Measurements from ENCODE around the gene HORMAD2.

DNA sequence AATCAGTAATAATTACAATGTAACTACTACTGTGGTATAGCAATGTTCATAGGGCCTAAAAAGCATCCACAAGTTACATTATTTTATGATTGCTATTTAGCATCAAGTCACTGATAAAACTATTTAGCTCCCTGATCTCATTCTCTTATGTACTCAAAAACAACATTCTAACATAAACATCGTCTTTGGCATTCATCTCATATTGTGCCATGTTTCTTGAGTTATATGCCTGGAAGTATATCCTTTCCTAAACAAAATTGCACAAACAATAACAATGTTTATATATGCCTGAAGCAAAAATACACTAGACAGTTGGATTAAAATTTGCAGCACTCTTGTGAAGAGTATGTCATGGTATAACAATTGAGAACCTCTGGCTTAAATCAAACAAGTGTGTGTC lies 34.1 kb downstream of the HORMAD2 start:
- TF ChIP-seq, protein P1, sequence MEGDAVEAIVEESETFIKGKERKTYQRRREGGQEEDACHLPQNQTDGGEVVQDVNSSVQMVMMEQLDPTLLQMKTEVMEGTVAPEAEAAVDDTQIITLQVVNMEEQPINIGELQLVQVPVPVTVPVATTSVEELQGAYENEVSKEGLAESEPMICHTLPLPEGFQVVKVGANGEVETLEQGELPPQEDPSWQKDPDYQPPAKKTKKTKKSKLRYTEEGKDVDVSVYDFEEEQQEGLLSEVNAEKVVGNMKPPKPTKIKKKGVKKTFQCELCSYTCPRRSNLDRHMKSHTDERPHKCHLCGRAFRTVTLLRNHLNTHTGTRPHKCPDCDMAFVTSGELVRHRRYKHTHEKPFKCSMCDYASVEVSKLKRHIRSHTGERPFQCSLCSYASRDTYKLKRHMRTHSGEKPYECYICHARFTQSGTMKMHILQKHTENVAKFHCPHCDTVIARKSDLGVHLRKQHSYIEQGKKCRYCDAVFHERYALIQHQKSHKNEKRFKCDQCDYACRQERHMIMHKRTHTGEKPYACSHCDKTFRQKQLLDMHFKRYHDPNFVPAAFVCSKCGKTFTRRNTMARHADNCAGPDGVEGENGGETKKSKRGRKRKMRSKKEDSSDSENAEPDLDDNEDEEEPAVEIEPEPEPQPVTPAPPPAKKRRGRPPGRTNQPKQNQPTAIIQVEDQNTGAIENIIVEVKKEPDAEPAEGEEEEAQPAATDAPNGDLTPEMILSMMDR (conservative IDR thresholded peaks at IDR 0.05; ENCODE audit: low read depth, low read length), result no peak
- no peak for TF ChIP-seq EZH2 (IDR thresholded peaks at IDR 0.05; ENCODE audit: low read length, unreplicated experiment)
- TF ChIP-seq EZH2phosphoT487 (IDR thresholded peaks at IDR 0.05; ENCODE audit: borderline replicate concordance, low read length), result no peak

All from PC-3 (cell line).